NCI-H526 (cell line): ENCODE measurements around the gene RCSD1.
A peak's percentile ranks its signal among the peaks of the same experiment; 100 is the strongest.
"Not testable (repeated sequence)": the region's sequence is repeated elsewhere in the genome, so short reads cannot be mapped to it uniquely, and the experiment has no call there.

Source experiments
- DNase-seq, 2 experiments: peaks; one replicate each; lab custom pipeline; 2025; lab: John Stamatoyannopoulos, UW

The RCSD1 gene

DNA sequence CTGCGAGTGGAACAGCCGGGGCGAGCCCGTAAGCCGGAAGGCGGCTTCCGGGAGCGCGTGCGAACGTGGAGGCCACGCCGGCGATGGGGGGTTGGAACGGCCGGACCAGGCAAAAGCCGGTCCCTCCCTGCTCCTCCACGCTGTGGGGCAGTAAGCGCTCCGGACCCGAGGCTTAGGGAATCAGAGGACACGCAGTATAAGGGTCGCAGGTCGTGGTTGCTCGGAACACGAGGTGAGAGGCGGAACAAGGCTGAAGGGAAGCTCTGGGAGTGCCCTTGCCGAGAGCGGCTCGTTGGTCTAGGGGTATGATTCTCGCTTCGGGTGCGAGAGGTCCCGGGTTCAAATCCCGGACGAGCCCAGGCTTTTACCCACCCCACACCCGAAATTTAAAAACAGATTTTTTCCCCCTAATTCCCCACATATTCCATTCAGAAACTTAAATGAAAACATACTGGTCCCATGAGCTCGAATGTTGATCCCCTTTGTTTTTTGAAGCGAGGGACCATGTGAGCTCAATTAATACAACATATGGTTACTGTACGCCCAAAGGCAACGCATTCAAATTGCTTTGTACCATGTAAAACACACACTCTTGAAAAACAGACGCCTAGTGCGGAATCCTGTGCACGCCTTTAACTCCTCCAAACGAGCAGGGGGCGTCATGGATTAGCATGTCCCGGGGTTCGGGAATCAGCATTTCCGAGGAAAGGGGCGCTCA is 84.6 kb downstream of the RCSD1 start:
- peak; percentile 94 to 99 for DNase-seq

DNA sequence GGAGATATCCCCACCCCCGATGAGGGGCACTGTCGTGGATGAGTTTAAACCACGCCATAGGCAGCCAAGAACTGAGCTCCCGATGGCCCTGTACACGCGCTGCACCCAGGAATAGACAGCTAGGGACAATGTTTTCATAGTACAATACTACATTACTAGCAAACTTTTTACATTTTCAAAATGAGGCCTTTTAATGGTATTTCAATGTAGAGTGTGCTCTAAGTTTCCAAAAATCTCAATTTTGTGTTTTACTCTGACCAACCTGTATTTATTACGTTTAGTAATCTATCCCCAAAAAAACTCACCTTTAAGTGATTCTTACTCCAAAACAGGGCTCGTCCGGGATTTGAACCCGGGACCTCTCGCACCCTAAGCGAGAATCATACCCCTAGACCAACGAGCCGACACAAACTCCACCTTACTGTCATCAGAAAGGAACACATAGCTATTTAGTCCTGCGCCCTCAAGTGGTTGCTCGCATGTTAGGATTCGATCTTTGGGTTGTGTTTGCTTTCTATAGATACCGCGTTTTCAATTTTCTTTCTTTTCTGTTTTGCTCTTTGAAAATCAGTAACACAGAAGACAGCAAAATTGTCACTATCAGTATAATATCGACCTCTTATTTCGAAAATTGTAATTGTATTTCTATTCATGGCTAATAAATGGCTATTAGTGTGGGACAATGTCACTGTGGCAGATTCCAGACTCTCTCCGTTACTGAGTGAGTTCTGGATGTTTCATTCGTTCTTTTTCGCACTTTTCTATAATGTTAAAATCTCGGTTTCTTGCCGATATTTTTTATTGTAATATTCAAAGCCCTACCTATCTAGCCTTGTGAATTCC is 85.3 kb downstream of the RCSD1 start:
- DNase-seq = peak; percentile 97 to 98

DNA sequence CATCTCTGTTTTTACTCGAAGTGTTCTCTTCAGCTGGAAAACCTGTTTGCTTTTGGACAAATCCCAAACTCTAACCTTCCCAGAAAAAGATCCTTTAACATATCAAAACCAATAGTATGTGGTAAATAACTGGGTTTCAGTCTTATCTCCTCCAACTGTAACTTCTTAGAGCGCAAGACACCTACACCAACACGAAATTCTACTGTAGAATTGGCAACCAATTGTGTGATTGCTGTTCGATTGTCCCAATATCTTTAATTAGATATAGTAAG is 85.9 kb downstream of the RCSD1 start:
- DNase-seq = peak in 1 of 2 experiments; percentile 72

DNA sequence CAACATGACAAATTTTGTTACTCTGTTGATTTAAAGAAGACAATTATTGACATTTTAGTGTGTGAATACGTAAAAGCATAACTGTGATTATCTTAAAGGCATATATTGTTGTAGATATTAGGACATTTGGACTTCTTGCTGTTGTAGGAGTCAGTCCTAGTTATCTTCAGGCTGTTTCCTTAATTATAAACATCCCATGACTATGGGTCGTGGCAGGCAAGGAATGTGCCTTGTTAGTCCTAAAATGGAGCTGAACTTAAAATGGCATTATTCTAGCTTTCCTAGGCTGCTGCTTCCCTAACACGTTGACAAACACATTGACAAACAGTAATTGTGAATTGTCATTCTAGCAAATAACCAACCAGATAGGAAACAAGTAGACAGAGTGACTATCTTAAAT is 87.3 kb downstream of the RCSD1 start:
- no peak for DNase-seq

DNA sequence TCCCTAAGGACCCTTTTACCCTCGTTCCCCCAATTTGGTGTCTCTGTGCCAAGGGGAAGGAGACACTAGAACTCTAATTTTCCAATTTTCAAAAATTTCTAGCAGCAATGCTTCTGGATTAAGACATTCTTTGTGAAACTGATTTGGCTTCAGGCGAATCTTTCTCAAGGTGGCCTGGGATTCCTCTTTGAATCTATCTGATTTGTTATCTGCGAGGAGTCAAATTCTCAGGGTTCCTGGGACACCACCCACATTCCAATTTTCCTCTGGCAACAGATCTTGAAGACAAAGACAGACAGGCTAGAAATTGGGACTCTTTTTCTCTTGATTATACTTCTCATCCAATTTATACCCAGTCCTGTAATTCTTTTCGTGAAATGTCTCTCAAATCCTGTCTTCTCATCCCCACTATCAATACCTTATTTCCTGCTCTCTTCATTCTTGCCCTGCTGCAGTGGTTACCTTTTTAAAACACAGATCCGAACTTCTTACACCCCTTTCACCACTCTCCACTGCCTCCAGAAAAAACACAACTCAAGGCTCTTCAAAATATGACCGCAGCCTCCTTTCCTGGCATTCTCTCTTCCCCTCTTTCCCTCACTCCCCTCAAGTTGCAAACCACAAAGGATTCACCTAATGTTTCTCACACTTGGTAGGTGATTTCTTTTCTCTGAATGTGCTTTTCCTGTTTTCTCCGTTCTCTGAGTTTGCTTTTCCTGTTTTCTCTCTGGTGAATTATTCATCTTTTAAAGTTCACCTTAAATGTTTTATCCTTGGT is 89.1 kb downstream of the RCSD1 start:
- no peak for DNase-seq

DNA sequence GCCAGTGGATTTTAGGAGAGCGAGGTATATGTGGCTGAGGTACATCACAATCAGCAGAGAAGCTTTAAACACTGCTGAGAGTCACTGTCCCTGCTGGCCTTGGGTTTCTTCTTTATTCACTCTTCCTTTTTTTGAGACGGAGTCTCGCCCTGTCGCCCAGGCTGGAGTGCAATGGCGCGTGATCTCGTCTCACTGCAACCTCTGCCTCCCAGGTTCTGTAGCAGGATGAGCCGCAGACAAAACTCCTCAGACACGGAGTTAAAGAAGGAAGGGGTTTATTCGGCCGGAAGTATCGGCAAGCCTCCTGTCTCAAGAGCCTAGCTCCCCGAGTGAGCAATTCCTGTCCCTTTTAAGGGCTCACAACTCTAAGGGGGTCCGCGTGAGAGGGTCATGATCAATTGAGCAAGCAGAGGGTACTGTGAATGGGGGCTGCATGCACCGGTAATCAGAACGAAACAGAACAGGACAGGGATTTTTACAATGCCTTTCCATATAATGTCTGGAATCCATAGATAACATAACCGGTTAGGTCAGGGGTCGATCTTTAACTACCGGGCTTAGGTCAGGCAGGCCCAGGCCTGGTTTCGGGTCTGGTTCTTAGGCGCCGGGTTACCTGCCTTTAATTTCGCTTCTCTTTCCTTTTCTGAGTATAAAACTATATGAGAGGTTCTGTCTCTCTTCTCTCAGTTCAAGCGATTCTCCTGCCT is 89.8 kb downstream of the RCSD1 start:
- DNase-seq = not testable (repeated sequence)

DNA sequence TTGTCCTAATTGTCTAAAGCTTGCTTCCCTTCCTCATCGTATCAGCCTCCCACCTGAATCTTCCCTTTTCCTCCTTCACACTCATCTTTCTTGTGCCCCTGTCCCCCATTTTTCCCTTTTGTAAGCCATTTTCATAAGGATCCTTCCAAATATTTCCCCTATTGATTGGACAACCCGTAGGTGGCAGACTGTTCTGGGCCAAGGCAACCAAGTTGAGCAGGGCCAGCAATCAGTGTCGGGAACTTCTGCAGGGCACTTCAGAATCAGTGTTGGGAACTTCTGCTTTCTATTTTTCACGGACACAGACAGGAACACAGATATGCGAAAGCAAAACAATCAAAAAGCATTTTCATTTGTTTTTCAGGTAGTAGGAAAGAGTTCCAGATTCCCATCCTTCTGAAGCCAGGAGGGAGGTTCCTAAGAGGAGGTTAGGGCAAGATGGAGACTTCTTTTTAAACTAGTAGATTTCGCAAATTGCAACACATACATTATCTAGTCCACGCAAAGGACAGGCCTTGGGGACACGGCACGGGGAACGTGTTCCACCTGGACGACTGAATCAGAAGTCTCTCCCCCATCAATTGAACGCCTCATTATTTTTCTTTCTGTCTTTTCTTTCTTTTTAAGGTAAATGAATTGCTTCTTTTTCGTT is 91.1 kb downstream of the RCSD1 start:
- peak; percentile 37 to 53 for DNase-seq

DNA sequence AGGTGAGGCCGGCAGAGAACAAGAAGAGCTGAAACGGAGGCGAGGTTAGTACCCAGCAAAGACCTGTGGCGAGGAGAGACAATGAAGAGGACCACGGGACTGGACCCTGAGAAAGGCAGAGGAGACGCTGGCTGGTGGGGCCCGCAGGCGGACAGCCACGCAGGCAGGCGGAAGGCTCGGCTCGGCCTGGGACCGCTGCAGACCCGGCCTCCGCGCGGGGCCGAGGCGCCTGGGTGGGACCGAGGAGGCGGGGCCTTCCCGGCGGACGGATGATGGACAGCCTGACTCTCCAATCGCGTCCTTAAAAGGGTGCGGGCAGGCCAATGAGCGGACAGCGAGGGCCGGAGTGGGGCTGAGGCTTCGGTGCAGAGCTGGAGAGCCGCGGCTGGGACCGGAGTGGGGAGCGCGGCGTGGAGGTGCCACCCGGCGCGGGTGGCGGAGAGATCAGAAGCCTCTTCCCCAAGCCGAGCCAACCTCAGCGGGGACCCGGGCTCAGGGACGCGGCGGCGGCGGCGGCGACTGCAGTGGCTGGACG is 91.7 kb downstream of the RCSD1 start, which contains the start of gene MPZL1:
MPZL1 (plus strand) TSS at position 366 of the 535 bp plus-strand sequence. CDS start 170 bp downstream, outside the sequence.
- DNase-seq = peak; percentile 95 to 99

DNA sequence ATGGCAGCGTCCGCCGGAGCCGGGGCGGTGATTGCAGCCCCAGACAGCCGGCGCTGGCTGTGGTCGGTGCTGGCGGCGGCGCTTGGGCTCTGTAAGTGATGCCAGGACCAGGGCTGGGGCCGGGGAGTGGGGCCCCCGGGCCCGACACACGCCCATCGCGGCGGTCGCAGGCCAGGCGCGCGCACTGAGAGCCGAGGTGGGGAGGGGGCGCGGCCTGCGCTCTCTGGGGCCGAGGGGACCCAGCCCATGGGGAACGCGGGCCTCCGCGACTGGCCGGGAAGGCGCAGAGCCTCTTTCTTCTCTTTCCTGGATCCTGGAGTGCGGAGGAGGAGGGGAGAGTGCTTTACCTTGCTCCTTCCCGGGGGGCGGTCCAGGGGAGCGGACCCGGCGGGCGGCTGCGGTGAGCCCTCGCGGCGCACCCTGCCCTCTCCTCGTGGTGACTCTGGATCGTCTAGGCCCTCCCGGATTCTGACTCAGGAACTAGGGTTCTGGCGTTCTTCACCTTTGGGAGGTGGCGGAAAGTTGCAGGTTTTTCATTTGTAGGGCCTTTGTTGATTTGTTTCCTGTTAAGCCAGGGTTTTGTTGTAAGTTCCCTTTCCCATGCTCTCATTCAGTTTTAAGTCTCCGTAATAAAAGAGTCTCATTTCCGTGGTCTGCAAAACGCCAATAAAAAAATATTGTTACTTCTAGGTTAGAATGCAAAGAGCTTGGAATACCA is 92.3 kb downstream of the RCSD1 start:
- peak; percentile 77 to 96 for DNase-seq

DNA sequence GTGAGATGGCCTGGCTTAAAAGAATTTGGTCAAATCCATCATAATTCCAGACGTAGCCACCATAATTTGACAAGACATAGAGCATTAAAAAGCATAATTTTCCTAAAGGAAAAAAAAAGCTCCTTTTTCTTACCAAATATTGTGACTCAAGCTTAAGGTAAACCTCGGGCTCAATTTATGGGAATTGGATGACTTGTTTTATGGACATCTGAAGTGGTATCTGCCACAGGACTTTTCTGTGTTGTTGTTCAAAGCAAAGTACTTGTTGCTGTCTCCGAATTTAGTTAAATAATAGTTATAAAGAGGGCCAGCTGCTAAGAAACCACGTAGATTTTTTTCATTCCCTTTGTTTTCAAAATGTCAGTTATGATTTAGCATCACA is 92.8 kb downstream of the RCSD1 start:
- DNase-seq = no peak

DNA sequence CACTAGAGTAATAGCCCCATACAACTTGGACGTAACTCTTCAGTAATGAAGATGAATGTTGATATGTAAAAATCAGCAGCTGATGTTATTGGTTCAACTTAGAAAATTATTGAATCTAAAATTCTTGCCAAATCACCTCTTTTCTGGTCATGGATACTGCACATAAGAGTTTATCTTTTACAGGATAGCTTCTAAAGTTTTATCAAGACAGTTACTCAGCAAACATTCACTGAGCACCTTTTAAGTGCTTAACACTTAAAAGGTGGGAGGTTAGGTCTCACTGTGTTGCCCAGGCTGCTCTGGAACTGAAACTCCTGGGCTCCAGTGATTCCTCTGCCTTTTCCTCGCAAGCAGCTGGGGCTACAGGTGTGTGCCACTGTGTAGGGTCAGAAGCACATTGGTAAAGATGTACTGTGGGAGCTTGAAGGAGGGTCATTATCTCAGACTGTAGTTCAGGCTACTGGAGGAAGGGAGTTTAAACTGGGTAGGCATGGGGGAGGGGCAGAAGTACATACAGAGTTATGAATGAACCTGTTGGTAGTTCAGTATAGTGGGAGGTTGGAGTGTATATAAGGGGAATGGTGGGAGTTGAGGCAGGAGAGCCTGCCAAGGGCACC is 93.8 kb downstream of the RCSD1 start:
- peak in 1 of 2 experiments; percentile 26 for DNase-seq

DNA sequence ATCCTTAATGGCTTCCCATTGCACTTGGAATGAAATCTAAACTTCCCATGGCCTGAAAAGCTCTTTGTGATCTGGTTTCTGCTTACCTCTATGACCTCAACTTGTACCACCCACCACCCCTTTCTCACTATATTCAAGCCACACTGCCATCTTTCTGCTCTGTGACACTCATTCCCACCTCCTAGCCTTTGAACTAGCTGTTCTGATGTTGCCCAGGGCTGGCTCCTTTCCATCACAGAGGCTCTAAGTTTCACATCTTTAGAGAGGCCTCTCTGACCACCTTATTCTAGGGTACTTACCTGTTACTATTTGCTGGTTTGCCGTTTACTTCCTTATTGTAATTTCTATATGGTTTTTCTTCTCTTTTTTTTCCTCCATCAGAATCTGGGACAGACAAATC is 96.0 kb downstream of the RCSD1 start:
- DNase-seq = no peak

DNA sequence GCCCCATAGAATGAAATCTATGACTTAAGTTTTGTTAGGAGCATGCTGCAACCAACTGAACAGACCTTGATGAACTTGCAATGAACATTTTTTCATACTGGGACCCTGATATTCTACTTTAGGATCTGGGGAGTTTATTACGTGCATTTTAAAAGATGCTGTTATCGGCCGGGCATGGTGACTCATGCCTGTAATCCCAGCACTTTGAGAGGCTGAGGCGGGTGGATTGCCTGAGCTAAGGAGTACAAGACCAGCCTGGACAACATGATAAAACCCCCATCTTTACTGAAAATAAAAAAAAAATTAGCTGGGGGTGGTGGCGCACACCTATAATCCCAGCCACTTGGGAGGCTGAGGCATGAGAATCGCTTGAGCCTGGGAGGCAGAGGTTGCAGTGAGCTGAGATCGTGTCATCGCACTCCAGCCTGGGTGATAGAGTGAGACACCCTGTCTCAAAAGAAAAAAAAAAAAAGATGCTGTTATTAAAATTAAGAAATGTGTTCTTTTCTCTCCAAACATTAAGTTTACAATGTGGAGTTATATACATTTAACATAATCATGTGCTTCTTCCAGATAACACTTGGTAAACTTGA is 98.9 kb downstream of the RCSD1 start:
- DNase-seq = no peak

DNA sequence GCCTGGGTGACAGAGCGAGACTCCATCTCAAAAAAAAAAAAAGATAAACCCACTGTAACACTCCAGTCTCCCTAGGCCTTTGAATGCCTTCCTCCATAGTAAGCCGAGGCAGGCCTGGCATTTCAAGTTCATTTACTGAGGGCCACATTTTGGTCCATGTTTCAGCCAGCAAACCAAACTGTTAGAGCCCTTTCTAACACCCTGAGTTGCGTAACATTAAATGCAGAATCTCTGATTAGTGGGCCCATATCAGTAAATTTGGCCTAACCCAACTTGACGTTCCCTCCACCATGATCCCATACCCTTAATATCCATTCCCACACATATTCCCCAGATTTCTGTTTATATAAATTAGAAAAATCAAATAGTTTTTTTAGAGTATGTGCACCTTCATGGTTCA is 104.2 kb downstream of the RCSD1 start:
- DNase-seq = no peak

DNA sequence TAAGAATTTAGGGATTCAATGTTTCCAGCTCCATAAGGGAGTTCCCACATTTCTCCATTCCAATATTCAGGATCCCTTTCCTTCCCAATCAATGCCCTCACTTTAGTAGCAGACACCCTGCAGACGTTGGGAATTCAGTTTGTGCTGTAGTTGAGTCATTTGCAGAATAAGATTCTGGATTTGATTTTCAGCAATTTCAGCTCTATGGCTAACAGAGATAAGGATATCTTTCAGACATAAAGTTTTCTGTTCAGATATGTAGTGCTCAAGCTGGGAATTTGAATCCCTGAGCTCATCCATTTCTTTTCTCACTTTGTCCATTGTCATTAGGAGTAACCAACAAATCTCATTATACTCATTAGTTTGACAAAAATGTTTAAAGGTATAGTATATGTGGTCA is 104.8 kb downstream of the RCSD1 start:
- no peak for DNase-seq

DNA sequence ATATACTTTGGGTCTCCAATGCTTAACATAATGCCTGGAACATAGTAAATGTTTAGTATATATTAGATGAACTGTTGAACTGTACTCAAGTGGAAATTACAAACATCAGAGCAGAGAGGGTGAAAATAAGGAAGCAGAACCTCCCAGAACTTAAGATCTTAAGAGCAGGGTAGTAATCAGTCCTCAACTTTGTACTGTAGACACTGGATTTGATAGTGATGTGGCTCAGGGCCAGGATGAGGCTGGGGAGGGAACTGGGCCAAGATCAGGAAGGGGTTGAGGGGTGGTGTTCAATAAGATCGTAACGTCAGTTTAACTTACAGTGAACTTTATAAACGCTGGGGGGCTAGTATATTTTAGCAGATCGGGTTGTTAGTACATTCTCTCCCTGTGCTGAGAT is 107.1 kb downstream of the RCSD1 start:
- DNase-seq = no peak

DNA sequence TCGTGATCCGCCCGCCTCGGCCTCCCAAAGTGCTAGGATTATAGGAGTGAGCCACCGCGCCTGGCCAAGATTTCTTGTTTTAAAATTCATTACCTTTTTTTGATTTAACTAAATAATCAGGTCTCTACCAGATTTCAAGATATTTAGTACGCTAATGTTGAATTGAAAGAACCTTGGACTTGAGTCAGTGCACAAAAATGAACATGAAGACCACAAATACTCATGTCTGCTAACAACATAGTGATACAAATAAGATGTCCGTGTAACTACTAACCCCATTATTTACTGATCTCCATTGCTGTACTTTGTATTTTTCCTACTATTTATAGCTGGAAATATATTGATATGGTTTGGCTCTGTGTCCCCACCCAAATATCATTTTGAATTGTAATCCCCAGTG is 108.1 kb downstream of the RCSD1 start:
- no peak for DNase-seq

DNA sequence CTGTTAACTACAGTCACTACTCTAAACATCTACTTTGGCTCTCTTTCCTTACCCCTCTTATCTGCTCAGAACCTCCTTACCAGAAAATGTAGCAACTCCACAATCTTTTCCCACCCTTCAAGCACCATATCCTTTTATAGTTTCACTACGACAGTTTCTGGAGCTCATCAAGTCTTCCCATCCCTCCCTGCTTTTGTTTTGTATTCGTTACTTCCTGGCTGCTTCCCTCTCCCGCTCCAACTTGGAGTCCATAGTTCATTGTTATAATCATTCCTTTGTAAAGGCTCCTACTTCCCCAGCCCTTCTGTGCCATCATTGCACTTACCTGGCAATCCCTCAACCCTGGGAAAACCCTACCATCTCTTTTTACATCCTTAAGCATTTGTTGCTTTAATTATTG is 109.7 kb downstream of the RCSD1 start:
- DNase-seq = no peak

DNA sequence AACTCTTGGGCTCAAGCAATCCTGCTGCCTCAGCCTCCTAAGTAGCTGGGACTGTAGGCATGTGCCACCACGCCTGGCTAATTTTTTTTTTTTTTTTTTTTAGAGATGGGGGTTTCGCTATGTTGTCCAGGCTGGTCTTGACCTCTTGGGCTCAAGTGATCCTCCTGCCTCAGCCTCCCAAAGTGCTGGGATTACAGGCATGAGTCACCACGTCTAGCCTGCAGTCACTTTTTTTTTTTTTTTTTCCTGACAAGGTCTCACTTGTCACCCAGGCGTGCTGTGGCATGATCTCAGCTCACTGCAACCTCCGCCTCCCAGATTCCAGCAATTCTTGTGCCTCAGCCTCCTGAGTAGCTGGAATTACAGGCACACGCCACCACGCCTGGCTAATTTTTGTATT is 111.1 kb downstream of the RCSD1 start:
- DNase-seq = not testable (repeated sequence)
